ENCODE measurements around the gene IL1RAPL1. TPM values are rescaled to one million over a fixed set of nuclear protein-coding genes. Genes with fewer than 3 reads are reported as not detected.

Gene IL1RAPL1
- total RNA-seq, 4 donors from 2014 or later: 0.24 to 6.2 TPM; not detected in 2

DNA sequence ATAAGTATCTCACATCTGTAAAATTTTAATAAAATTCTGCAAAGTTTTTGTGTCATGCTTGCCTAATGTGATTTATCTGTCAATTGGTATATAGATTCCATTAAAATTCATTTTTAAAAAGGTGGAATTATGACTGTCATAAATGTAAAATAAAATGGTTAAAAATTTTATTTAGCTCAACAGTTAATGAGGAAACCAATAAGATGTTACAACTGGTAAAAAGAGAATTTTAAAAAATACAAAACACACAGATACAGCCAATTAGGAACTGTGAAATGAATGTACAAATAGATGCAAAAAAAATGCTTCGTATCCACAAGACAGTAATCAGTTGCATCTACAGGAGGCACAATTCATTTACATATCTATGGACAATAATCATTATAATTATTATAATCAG lies 297.6 kb downstream of the IL1RAPL1 start:
- Histone ChIP-seq H3K36me3 (no peaks in the 10 kb centered on the region), H3K9me3 (no peaks in the 10 kb centered on the region), H3K27me3 (no peaks in the 10 kb centered on the region), H3K4me1 (no peaks in the 10 kb centered on the region), H3K27ac (no peak overlapping the region), H3K4me3 (no peak overlapping the region)
- DNase-seq: no peak
- TF ChIP-seq, protein P1, sequence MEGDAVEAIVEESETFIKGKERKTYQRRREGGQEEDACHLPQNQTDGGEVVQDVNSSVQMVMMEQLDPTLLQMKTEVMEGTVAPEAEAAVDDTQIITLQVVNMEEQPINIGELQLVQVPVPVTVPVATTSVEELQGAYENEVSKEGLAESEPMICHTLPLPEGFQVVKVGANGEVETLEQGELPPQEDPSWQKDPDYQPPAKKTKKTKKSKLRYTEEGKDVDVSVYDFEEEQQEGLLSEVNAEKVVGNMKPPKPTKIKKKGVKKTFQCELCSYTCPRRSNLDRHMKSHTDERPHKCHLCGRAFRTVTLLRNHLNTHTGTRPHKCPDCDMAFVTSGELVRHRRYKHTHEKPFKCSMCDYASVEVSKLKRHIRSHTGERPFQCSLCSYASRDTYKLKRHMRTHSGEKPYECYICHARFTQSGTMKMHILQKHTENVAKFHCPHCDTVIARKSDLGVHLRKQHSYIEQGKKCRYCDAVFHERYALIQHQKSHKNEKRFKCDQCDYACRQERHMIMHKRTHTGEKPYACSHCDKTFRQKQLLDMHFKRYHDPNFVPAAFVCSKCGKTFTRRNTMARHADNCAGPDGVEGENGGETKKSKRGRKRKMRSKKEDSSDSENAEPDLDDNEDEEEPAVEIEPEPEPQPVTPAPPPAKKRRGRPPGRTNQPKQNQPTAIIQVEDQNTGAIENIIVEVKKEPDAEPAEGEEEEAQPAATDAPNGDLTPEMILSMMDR (IDR thresholded peaks at IDR 0.05): no peak
- no peak for TF ChIP-seq POLR2A (IDR thresholded peaks at IDR 0.05)
- intact Hi-C loops (cut with DNase I; ENCODE audit: low total_unique reads): no loop called here

DNA sequence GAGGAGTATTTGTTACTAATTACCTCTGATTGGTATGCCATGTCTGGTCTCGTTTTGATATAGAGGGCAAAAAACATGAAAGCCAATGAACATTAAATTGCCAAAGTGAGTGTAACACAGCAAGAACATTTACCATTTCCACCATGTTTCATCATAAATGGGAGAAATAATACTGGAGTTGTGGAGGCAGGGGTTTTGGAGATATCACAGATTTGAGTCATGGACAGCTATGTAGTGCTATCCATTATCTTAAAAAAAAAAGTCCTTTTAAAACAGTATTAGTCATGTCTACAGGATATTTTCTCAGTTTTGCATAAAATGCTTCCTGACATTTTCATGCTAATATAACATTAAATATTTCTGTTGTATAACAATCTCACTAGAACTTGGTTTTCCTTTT lies 301.2 kb downstream of the IL1RAPL1 start:
- no peak overlapping the region for H3K27ac ChIP-seq
- no peak overlapping the region for H3K4me3 ChIP-seq
- no peaks in the 10 kb centered on the region for H3K4me1 ChIP-seq
- intact Hi-C loops (cut with DNase I; ENCODE audit: low total_unique reads): no loop called here
- H3K9me3 ChIP-seq: no peaks in the 10 kb centered on the region
- H3K27me3 ChIP-seq: no peaks in the 10 kb centered on the region
- no peaks in the 10 kb centered on the region for H3K36me3 ChIP-seq
- DNase-seq: no peak
- TF ChIP-seq, protein P1 (IDR thresholded peaks at IDR 0.05): no peak
- no peak for TF ChIP-seq POLR2A (IDR thresholded peaks at IDR 0.05)

DNA sequence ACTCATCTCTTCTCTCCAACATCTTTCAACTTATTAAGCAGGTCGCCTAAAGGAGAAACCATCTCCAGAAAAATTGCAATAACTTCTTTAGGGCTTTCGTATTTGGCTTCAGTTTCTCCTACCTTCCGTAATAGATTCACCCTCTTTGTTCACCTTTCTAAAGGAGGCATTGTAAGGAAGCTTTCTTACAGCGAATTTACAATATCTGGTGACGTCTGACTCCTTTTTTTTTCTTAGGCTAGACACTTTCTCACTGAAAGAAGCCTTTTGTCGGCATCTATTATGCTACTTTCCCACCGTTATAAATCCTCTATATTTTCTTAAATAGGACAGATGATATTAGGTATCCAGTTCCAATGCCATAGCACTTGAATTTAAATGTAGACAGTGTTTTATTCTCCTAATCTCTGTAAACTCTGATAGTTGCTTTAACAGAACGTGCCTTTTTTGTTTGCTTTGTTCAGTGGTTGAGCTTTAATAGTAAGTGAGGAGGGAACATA lies 302.4 kb downstream of the IL1RAPL1 start:
- H3K27me3 ChIP-seq: no peaks in the 10 kb centered on the region
- TF ChIP-seq POLR2A (IDR thresholded peaks at IDR 0.05): no peak
- H3K4me1 ChIP-seq: no peaks in the 10 kb centered on the region
- H3K36me3 ChIP-seq: no peaks in the 10 kb centered on the region
- H3K27ac ChIP-seq: no peak overlapping the region
- no peaks in the 10 kb centered on the region for H3K9me3 ChIP-seq
- intact Hi-C loops (cut with DNase I; ENCODE audit: low total_unique reads): no loop called here
- no peak for DNase-seq
- no peak overlapping the region for H3K4me3 ChIP-seq

DNA sequence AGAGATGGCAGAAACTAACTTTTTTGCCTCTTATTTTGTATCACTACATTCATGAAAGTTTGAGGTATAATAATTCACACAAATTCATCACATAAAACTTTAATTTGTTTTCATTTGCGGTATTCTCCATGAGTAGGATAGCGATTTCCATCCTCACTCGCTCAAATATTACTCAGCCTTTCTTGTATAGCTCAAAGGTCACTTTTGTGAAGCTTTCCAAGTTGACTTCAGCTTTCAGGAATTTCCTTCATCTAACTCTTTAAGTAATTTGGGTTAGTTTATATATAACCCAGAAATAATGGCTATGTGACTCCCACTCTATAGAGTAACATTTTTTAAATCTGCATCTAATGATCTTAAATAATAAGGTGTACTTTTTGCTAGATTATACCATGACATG lies 314.4 kb downstream of the IL1RAPL1 start:
- no peak for DNase-seq
- H3K27me3 ChIP-seq: no peaks in the 10 kb centered on the region
- H3K27ac ChIP-seq: no peak overlapping the region
- no peaks in the 10 kb centered on the region for H3K36me3 ChIP-seq
- H3K9me3 ChIP-seq: no peaks in the 10 kb centered on the region
- intact Hi-C loops (cut with DNase I; ENCODE audit: low total_unique reads): no loop called here
- H3K4me1 ChIP-seq: no peaks in the 10 kb centered on the region
- TF ChIP-seq, protein P1 (IDR thresholded peaks at IDR 0.05): no peak
- TF ChIP-seq POLR2A (IDR thresholded peaks at IDR 0.05): no peak
- no peak overlapping the region for H3K4me3 ChIP-seq

DNA sequence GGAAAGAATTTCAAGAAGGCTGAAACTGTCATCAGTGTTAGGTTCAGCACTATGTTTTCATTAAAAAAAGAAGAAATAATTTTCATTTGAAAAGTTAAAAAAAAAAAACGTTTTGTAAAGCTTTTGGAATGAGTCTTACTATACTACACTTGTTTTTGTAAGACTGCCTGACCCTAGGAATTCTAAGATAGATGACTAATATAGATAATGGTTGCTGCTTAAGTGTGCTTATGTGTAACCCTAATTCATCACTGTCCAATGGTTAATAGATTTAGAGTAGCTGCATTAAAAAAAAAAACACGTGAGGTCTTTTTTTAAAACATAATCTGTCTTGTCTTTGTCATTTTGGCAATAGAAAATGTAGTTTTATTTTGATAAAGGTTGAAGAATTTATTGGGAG lies 323.2 kb downstream of the IL1RAPL1 start:
- Histone ChIP-seq H3K27me3 (no peaks in the 10 kb centered on the region), H3K27ac (no peak overlapping the region), H3K4me3 (no peak overlapping the region), H3K9me3 (no peaks in the 10 kb centered on the region), H3K36me3 (no peaks in the 10 kb centered on the region), H3K4me1 (no peaks in the 10 kb centered on the region)
- intact Hi-C loops (cut with DNase I; ENCODE audit: low total_unique reads): no loop called here
- DNase-seq: no peak
- TF ChIP-seq POLR2A (IDR thresholded peaks at IDR 0.05): no peak
- TF ChIP-seq, protein P1 (IDR thresholded peaks at IDR 0.05): no peak
